Measurements from ENCODE around the gene MEF2D. TPM values are rescaled to one million over a fixed set of nuclear protein-coding genes. Genes with fewer than 3 reads are reported as not detected.

MEF2D gene
- total RNA-seq, 1 experiment from 2014 or later: 33.5 TPM

- H3K9me3 ChIP-seq (ENCODE audit: insufficient read depth, low read depth): no peaks in the 10 kb centered on the region
- ChIA-PET POLR2A (ENCODE audit: unreplicated experiment) (no interaction called here), CTCF (no interaction called here)
- H3K27me3 ChIP-seq (ENCODE audit: insufficient read depth, low read depth): no peaks in the 10 kb centered on the region
- no peak overlapping the region for H3K4me3 ChIP-seq
- TF ChIP-seq EZH2 (IDR thresholded peaks at IDR 0.05; ENCODE audit: low read depth): no peak
- TF ChIP-seq, protein P1, sequence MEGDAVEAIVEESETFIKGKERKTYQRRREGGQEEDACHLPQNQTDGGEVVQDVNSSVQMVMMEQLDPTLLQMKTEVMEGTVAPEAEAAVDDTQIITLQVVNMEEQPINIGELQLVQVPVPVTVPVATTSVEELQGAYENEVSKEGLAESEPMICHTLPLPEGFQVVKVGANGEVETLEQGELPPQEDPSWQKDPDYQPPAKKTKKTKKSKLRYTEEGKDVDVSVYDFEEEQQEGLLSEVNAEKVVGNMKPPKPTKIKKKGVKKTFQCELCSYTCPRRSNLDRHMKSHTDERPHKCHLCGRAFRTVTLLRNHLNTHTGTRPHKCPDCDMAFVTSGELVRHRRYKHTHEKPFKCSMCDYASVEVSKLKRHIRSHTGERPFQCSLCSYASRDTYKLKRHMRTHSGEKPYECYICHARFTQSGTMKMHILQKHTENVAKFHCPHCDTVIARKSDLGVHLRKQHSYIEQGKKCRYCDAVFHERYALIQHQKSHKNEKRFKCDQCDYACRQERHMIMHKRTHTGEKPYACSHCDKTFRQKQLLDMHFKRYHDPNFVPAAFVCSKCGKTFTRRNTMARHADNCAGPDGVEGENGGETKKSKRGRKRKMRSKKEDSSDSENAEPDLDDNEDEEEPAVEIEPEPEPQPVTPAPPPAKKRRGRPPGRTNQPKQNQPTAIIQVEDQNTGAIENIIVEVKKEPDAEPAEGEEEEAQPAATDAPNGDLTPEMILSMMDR (conservative IDR thresholded peaks at IDR 0.05): no peak
- H3K4me1 ChIP-seq (replicated peaks; ENCODE audit: insufficient read depth): no peaks in the 10 kb centered on the region
- H3K36me3 ChIP-seq (ENCODE audit: low read depth): peaks cover 23% of the 10 kb centered on the region; the same call in 1 of the 2 replicates
- H2AFZ ChIP-seq: no peak overlapping the region
- no peak for DNase-seq
- no peaks in the 10 kb centered on the region for H3K79me2 ChIP-seq (ENCODE audit: low read depth)
- H3F3A ChIP-seq (ENCODE audit: insufficient read depth, low read depth): no peaks in the 10 kb centered on the region
- H3K9me2 ChIP-seq (ENCODE audit: insufficient read depth): no peaks in the 10 kb centered on the region
- H3K27ac ChIP-seq: no peak overlapping the region
- H4K20me1 ChIP-seq (ENCODE audit: insufficient read depth): no peaks in the 10 kb centered on the region
- no peak overlapping the region for H3K4me2 ChIP-seq
- BruUV-seq (replicated peaks): no TSS peak
- intact Hi-C loops (cut with micrococcal nuclease; ENCODE audit: unreplicated experiment): no loop called here
These were observed 36.5 kb upstream of the MEF2D start for GRCh38 chr1:156537027-156537426.

- H4K20me1 ChIP-seq (ENCODE audit: insufficient read depth): no peaks in the 10 kb centered on the region
- no TSS peak for BruUV-seq (replicated peaks)
- H3K27ac ChIP-seq: no peak overlapping the region
- H3K9me3 ChIP-seq (ENCODE audit: insufficient read depth, low read depth): no peaks in the 10 kb centered on the region
- no peaks in the 10 kb centered on the region for H3K27me3 ChIP-seq (ENCODE audit: insufficient read depth, low read depth)
- H3K4me2 ChIP-seq: no peak overlapping the region
- TF ChIP-seq, protein P1 (conservative IDR thresholded peaks at IDR 0.05): no peak
- TF ChIP-seq EZH2 (IDR thresholded peaks at IDR 0.05; ENCODE audit: low read depth): no peak
- POLR2A ChIA-PET (ENCODE audit: unreplicated experiment): interaction anchor here (0.5 kb wide), 1 partner anchor 13 kb away, joined by 9 read pairs; no protein-coding TSS in a partner anchor
- H3K4me3 ChIP-seq: no peak overlapping the region
- intact Hi-C loops (cut with micrococcal nuclease; ENCODE audit: unreplicated experiment): no loop called here
- no peaks in the 10 kb centered on the region for H3K4me1 ChIP-seq (replicated peaks; ENCODE audit: insufficient read depth)
- H3K9me2 ChIP-seq (ENCODE audit: insufficient read depth): no peaks in the 10 kb centered on the region
- CTCF ChIA-PET: no interaction called here
- peaks cover 12% of the 10 kb centered on the region; the same call in 1 of the 2 replicates for H3K36me3 ChIP-seq (ENCODE audit: low read depth)
- H3K79me2 ChIP-seq (ENCODE audit: low read depth): no peaks in the 10 kb centered on the region
- H2AFZ ChIP-seq: no peak overlapping the region
- no peaks in the 10 kb centered on the region for H3F3A ChIP-seq (ENCODE audit: insufficient read depth, low read depth)
- no peak for DNase-seq
These were observed 34.0 kb upstream of the MEF2D start for GRCh38 chr1:156534424-156535060.

- Histone ChIP-seq H3K36me3 (ENCODE audit: low read depth) (peaks cover 18% of the 10 kb centered on the region; the same call in 1 of the 2 replicates), H3K4me1 (replicated peaks; ENCODE audit: insufficient read depth) (no peaks in the 10 kb centered on the region), H4K20me1 (ENCODE audit: insufficient read depth) (no peaks in the 10 kb centered on the region), H3K27me3 (ENCODE audit: insufficient read depth, low read depth) (no peaks in the 10 kb centered on the region), H3K79me2 (ENCODE audit: low read depth) (no peaks in the 10 kb centered on the region), H3K9me3 (ENCODE audit: insufficient read depth, low read depth) (no peaks in the 10 kb centered on the region), H3K9me2 (ENCODE audit: insufficient read depth) (no peaks in the 10 kb centered on the region), H3K27ac (no peak overlapping the region), H2AFZ (no peak overlapping the region), H3F3A (ENCODE audit: insufficient read depth, low read depth) (no peaks in the 10 kb centered on the region), H3K4me2 (no peak overlapping the region), H3K4me3 (no peak overlapping the region)
- no TSS peak for BruUV-seq (replicated peaks)
- ChIA-PET POLR2A (ENCODE audit: unreplicated experiment) (no interaction called here), CTCF (no interaction called here)
- TF ChIP-seq, protein P1 (conservative IDR thresholded peaks at IDR 0.05): no peak
- no peak for TF ChIP-seq EZH2 (IDR thresholded peaks at IDR 0.05; ENCODE audit: low read depth)
- intact Hi-C loops (cut with micrococcal nuclease; ENCODE audit: unreplicated experiment): no loop called here
- DNase-seq: no peak
These were observed 33.1 kb upstream of the MEF2D start for GRCh38 chr1:156533568-156534220.
